Endothelial cell of umbilical vein (primary cell): ENCODE results near the gene PPP1R26. TPM values are rescaled to one million over a fixed set of nuclear protein-coding genes. Genes with fewer than 3 reads are reported as not detected.

Experiments used
- polyA plus RNA-seq, 4 experiments: library from polyadenylated mRNA; depleted of rRNA in 3 of 4; stranded (reverse) in 3 of 4; unstranded in 1 of 4; fragments of >200 nt; gene quantifications; 2 replicates each; pipeline versions ENCODE4 v1.2.1 to v1.2.3, GENCODE V29; 2011 to 2012; ENCODE audit warnings: missing spikeins in 1 of 4
- total RNA-seq: library from RNA; stranded (reverse); gene quantifications from 2 replicates; pipeline ENCODE4 v1.2.3, GENCODE V29; 2021

The PPP1R26 gene
- total and polyA plus RNA-seq, 2 donors (not counting 3 experiments of a cell fraction or from before 2014, with no cell fraction given) = 5.9 to 16.9 TPM

Other genes starting within 250 kb of the PPP1R26 start
- gene MRPS2, start 20.9 kb downstream of the PPP1R26 start, total RNA-seq = 48.0 and 50.8 TPM in 2 replicates
- gene MRPS2, start 20.9 kb downstream of the PPP1R26 start, polyA plus RNA-seq = 231 and 303 TPM in 2 replicates
- not detected in 2 replicates for gene LCN1, start 41.7 kb downstream of the PPP1R26 start, total RNA-seq
- gene LCN1, start 41.7 kb downstream of the PPP1R26 start, polyA plus RNA-seq = not detected in 2 replicates
- gene OBP2A, start 66.3 kb downstream of the PPP1R26 start, total RNA-seq = not detected in 2 replicates
- not detected in 2 replicates for gene OBP2A, start 66.3 kb downstream of the PPP1R26 start, polyA plus RNA-seq
- gene PAEP, start 82.0 kb downstream of the PPP1R26 start, total RNA-seq = not detected in 2 replicates
- gene PAEP, start 82.0 kb downstream of the PPP1R26 start, polyA plus RNA-seq = not detected in 2 replicates
- gene GLT6D1, start 159.8 kb downstream of the PPP1R26 start, total RNA-seq = not detected in 2 replicates
- not detected in 2 replicates for gene GLT6D1, start 159.8 kb downstream of the PPP1R26 start, polyA plus RNA-seq
- gene LCN9, start 183.5 kb downstream of the PPP1R26 start, total RNA-seq = not detected in 2 replicates
- not detected in 2 replicates for gene LCN9, start 183.5 kb downstream of the PPP1R26 start, polyA plus RNA-seq
- gene SOHLH1, start 219.7 kb downstream of the PPP1R26 start, total RNA-seq = not detected in 2 replicates
- gene SOHLH1, start 219.7 kb downstream of the PPP1R26 start, polyA plus RNA-seq = not detected in 2 replicates
- not detected in 2 replicates for gene KCNT1, start 222.4 kb downstream of the PPP1R26 start, total RNA-seq
- not detected in 2 replicates for gene KCNT1, start 222.4 kb downstream of the PPP1R26 start, polyA plus RNA-seq